ENCODE data around the gene LRBA. TPM values are rescaled to one million over a fixed set of nuclear protein-coding genes. Genes with fewer than 3 reads are reported as not detected.

Gene LRBA
- total RNA-seq (ENCODE audit: low replicate concordance), result 28.8 and 32.5 TPM in 2 replicates

GRCh38 chr4:151014521-151015458, at the start of gene LRBA:
TSS of gene LRBA (minus strand) at chr4:151015284. CDS start at chr4:151014642, 642 bp downstream.

GRCh38 chr4:150582146-150582872, 432.8 kb downstream of the LRBA start, which contains the start of gene MAB21L2:
TSS of gene MAB21L2 (plus strand) at chr4:150582151. CDS start at chr4:150583030, 879 bp downstream.

Other genes with a start within 250 kb of the LRBA start
- 1,963 and 2,198 TPM in 2 replicates for gene RPS3A, start 84.3 kb upstream of the LRBA start, total RNA-seq (ENCODE audit: low replicate concordance)